Measurements from ENCODE around the gene PYGB. TPM values are rescaled to one million over a fixed set of nuclear protein-coding genes. Genes with fewer than 3 reads are reported as not detected.
"Not testable (repeated sequence)": the region's sequence is repeated elsewhere in the genome, so short reads cannot be mapped to it uniquely, and the experiment has no call there.

PYGB gene
- total RNA-seq, 1 experiment from 2014 or later, result 258 TPM

GRCh38 chr20:25310921-25311728 is 63.2 kb downstream of the PYGB start:
- intact Hi-C loops (cut with micrococcal nuclease; ENCODE audit: unreplicated experiment), result loop anchor here (2.0 kb wide), 1 partner anchor 88 kb away; no protein-coding TSS in a partner anchor

GRCh38 chr20:25312716-25313115 is 64.8 kb downstream of the PYGB start:
- intact Hi-C loops (cut with micrococcal nuclease; ENCODE audit: unreplicated experiment), result not testable (repeated sequence)

More at GRCh38 chr20:25310921-25311728, 63.2 kb downstream of the PYGB start:
- CTCF ChIA-PET, result no interaction called here
- Mint-ChIP-seq H3K36me3 (ENCODE audit: insufficient read depth, unreplicated experiment) (peaks cover 17% of the 10 kb centered on the region), H3K27ac (ENCODE audit: unreplicated experiment) (peak overlapping the region; percentile 60), H3K4me1 (ENCODE audit: low read depth, unreplicated experiment) (peaks cover 11% of the 10 kb centered on the region), H3K4me3 (ENCODE audit: low read depth, unreplicated experiment) (peak overlapping the region; percentile 39), H3K9me3 (ENCODE audit: low read depth, unreplicated experiment) (no peaks in the 10 kb centered on the region), H3K27me3 (ENCODE audit: unreplicated experiment) (no peaks in the 10 kb centered on the region)
- no TSS peak for BruUV-seq (replicated peaks)
- no peak for DNase-seq
- TF ChIP-seq CTCF (IDR thresholded peaks at IDR 0.05; ENCODE audit: unreplicated experiment), result no peak

GRCh38 chr20:25313593-25313992 is 65.7 kb downstream of the PYGB start:
- Mint-ChIP-seq H3K27me3 (ENCODE audit: unreplicated experiment) (no peaks in the 10 kb centered on the region), H3K36me3 (ENCODE audit: insufficient read depth, unreplicated experiment) (peaks cover 14% of the 10 kb centered on the region), H3K27ac (ENCODE audit: unreplicated experiment) (no peak overlapping the region), H3K9me3 (ENCODE audit: low read depth, unreplicated experiment) (no peaks in the 10 kb centered on the region), H3K4me1 (ENCODE audit: low read depth, unreplicated experiment) (peaks cover 11% of the 10 kb centered on the region), H3K4me3 (ENCODE audit: low read depth, unreplicated experiment) (no peak overlapping the region)
- BruUV-seq (replicated peaks), result no TSS peak
- DNase-seq, result no peak
- intact Hi-C loops (cut with micrococcal nuclease; ENCODE audit: unreplicated experiment), result no loop called here
- no peak for TF ChIP-seq CTCF (IDR thresholded peaks at IDR 0.05; ENCODE audit: unreplicated experiment)
- CTCF ChIA-PET, result no interaction called here

More at GRCh38 chr20:25312716-25313115, 64.8 kb downstream of the PYGB start:
- H3K9me3 Mint-ChIP-seq (ENCODE audit: low read depth, unreplicated experiment); H3K27ac Mint-ChIP-seq (ENCODE audit: unreplicated experiment); H3K27me3 Mint-ChIP-seq (ENCODE audit: unreplicated experiment); BruUV-seq (replicated peaks); CTCF ChIA-PET; DNase-seq; H3K4me3 Mint-ChIP-seq (ENCODE audit: low read depth, unreplicated experiment): not testable (repeated sequence)
- Mint-ChIP-seq H3K4me1 (ENCODE audit: low read depth, unreplicated experiment) (peaks cover 11% of the 10 kb centered on the region), H3K36me3 (ENCODE audit: insufficient read depth, unreplicated experiment) (peaks cover 17% of the 10 kb centered on the region)

- Mint-ChIP-seq H3K27me3 (ENCODE audit: unreplicated experiment) (no peaks in the 10 kb centered on the region), H3K27ac (ENCODE audit: unreplicated experiment) (no peak overlapping the region), H3K4me3 (ENCODE audit: low read depth, unreplicated experiment) (no peak overlapping the region), H3K36me3 (ENCODE audit: insufficient read depth, unreplicated experiment) (peaks cover 8% of the 10 kb centered on the region), H3K9me3 (ENCODE audit: low read depth, unreplicated experiment) (no peaks in the 10 kb centered on the region), H3K4me1 (ENCODE audit: low read depth, unreplicated experiment) (peaks cover 11% of the 10 kb centered on the region)
- BruUV-seq (replicated peaks), result no TSS peak
- DNase-seq, result no peak
- no peak for TF ChIP-seq CTCF (IDR thresholded peaks at IDR 0.05; ENCODE audit: unreplicated experiment)
- CTCF ChIA-PET, result interaction anchor here (0.5 kb wide), 1 partner anchor 22 kb away, joined by 3 read pairs; no protein-coding TSS in a partner anchor
- intact Hi-C loops (cut with micrococcal nuclease; ENCODE audit: unreplicated experiment), result no loop called here
Measured at GRCh38 chr20:25314497-25315417, 66.9 kb downstream of the PYGB start.
